Activated CD8-positive, alpha-beta memory T cell treated with anti-CD3 and anti-CD28 coated beads for 1 hour (primary cell): ENCODE results near the gene SEZ6.
A peak's percentile ranks its signal among the peaks of the same experiment; 100 is the strongest.
"Not testable (repeated sequence)": the region's sequence is repeated elsewhere in the genome, so short reads cannot be mapped to it uniquely, and the experiment has no call there.

ENCODE experiments used
- DNase-seq, 2 donors: peaks; one replicate each; pipeline ENCODE4 v3.0.0-alpha.2; 2020; ENCODE audit warnings: low read depth in 1 of 2; ENCODE audit errors: extremely low read depth in 1 of 2

The SEZ6 gene

GRCh38 chr17:28940142-28940541 is 65.7 kb downstream of the SEZ6 start:
- DNase-seq, result no peak

GRCh38 chr17:28938552-28938951 is 67.3 kb downstream of the SEZ6 start:
- DNase-seq, result no peak

GRCh38 chr17:28937044-28937729 is 68.6 kb downstream of the SEZ6 start:
- no peak for DNase-seq

- DNase-seq, result no peak
Observed at GRCh38 chr17:28935744-28936460, 69.9 kb downstream of the SEZ6 start.

GRCh38 chr17:28934508-28934907 is 71.3 kb downstream of the SEZ6 start:
- not testable (repeated sequence) for DNase-seq

- no peak for DNase-seq
Observed at GRCh38 chr17:28929787-28930186, 76.0 kb downstream of the SEZ6 start.

GRCh38 chr17:28928061-28928460 is 77.8 kb downstream of the SEZ6 start:
- no peak for DNase-seq

GRCh38 chr17:28926786-28927185 is 79.0 kb downstream of the SEZ6 start:
- DNase-seq, result no peak

GRCh38 chr17:28926366-28926765 is 79.5 kb downstream of the SEZ6 start:
- no peak for DNase-seq

- DNase-seq, result peak in 1 of 2 donors; percentile 9
Observed at GRCh38 chr17:28925912-28926365, 79.9 kb downstream of the SEZ6 start.

GRCh38 chr17:28920201-28920600 is 85.6 kb downstream of the SEZ6 start:
- no peak for DNase-seq

GRCh38 chr17:28918295-28918694 is 87.5 kb downstream of the SEZ6 start:
- DNase-seq, result no peak

GRCh38 chr17:28917465-28917864 is 88.4 kb downstream of the SEZ6 start:
- DNase-seq, result no peak

GRCh38 chr17:28917029-28917428 is 88.8 kb downstream of the SEZ6 start:
- DNase-seq, result no peak

GRCh38 chr17:28916302-28916934 is 89.4 kb downstream of the SEZ6 start:
- no peak for DNase-seq

GRCh38 chr17:28912938-28913333 is 92.9 kb downstream of the SEZ6 start:
- no peak for DNase-seq

GRCh38 chr17:28912281-28912937 is 93.4 kb downstream of the SEZ6 start:
- DNase-seq, result no peak

- no peak for DNase-seq
Observed at GRCh38 chr17:28911411-28912045, 94.3 kb downstream of the SEZ6 start.

GRCh38 chr17:28910534-28910933 is 95.3 kb downstream of the SEZ6 start:
- DNase-seq, result no peak

- no peak for DNase-seq
Observed at GRCh38 chr17:28908640-28909167, 97.1 kb downstream of the SEZ6 start.
